ENCODE measurements around the gene WBP11.

- no peak for TF ChIP-seq CTCF (IDR thresholded peaks at IDR 0.05)
- TF ChIP-seq POLR2A (IDR thresholded peaks at IDR 0.05) = no peak
Measured at GRCh38 chr12:14771651-14772137, 31.6 kb downstream of the WBP11 start.
